OCI-LY3 (cell line): ENCODE results near the gene ESRRB.

Experiments
- H2AFZ ChIP-seq: fragments of 200-600, 300-600 bp; shearing (Covaris generic); 2 replicates; pipeline ENCODE4 v1.6.0; 2014; ENCODE audit warnings: antibody characterized with exemption, low read depth, low read length
- H3K27ac ChIP-seq: fragments of 200-600, 300-600 bp; sonication (generic); 2 replicates; pipeline ENCODE4 v1.5.1; 2014; ENCODE audit warnings: mild to moderate bottlenecking, low read length, moderate library complexity, mixed read lengths
- H3K27me3 ChIP-seq: fragments of 200-600, 300-600 bp; sonication (generic); 2 replicates; pipeline ENCODE4 v1.6.1; 2014; ENCODE audit warnings: low read depth, low read length, mixed read lengths
- H3K36me3 ChIP-seq: fragments of 200-600, 300-600 bp; sonication (generic); replicated peaks from 2 replicates; pipeline ENCODE3; 2014; ENCODE audit warnings: low read depth, low read length, mixed read lengths
- H3K4me1 ChIP-seq: fragments of 300-600, 200-600 bp; sonication (generic); 2 replicates; pipeline ENCODE4 v1.6.1; 2014; ENCODE audit warnings: low read length, mixed read lengths
- H3K4me2 ChIP-seq: fragments of 200-600, 300-600 bp; sonication (generic); 2 replicates; pipeline ENCODE4 v1.6.1; 2014; ENCODE audit warnings: low read length, mixed read lengths
- H3K4me3 ChIP-seq: fragments of 300-600, 200-600 bp; sonication (generic); 2 replicates; pipeline ENCODE4 v1.5.1; 2014; ENCODE audit warnings: antibody characterized with exemption, mild to moderate bottlenecking, low read length, moderate library complexity
- H3K79me2 ChIP-seq: fragments of 300-600, 200-600 bp; shearing (Covaris generic); 2 replicates; pipeline ENCODE4 v1.6.1; 2014; ENCODE audit warnings: mild to moderate bottlenecking, low read length, mixed read lengths
- H3K9ac ChIP-seq: fragments of 300-600, 200-600 bp; shearing (Covaris generic); 2 replicates; pipeline ENCODE4 v1.6.0; 2014; ENCODE audit warnings: mild to moderate bottlenecking, low read length, moderate library complexity
- H3K9me3 ChIP-seq: fragments of 200-600, 300-600 bp; shearing (Covaris generic); 2 replicates; pipeline ENCODE4 v1.6.1; 2014; ENCODE audit warnings: low read length, mixed read lengths; ENCODE audit not compliant: insufficient read depth
- H4K20me1 ChIP-seq: fragments of 200-600, 300-600 bp; sonication (generic); 2 replicates; pipeline ENCODE4 v1.6.1; 2016; ENCODE audit warnings: low read length, mixed read lengths; ENCODE audit not compliant: insufficient read depth
- CTCF ChIP-seq: fragments of 200-600, 300-600 bp; sonication (generic); IDR thresholded peaks from 2 replicates; pipeline ENCODE4 v1.5.1; 2014; ENCODE audit warnings: antibody characterized with exemption, low read length, low read depth
- EZH2phosphoT487 ChIP-seq: fragments of 200-600 bp; shearing (Covaris generic); IDR thresholded peaks from 2 replicates; pipeline ENCODE4 v1.6.1; 2018; ENCODE audit warnings: antibody characterized with exemption, mixed run types, low read depth

ESRRB gene

GRCh38 chr14:76489667-76490066 lies 113.7 kb downstream of the ESRRB start:
- H3K4me1 ChIP-seq: no peaks in the 10 kb centered on the region
- no peaks in the 10 kb centered on the region for H3K79me2 ChIP-seq
- H3K9ac ChIP-seq: no peak overlapping the region
- no peaks in the 10 kb centered on the region for H3K27me3 ChIP-seq
- H3K27ac ChIP-seq: no peak overlapping the region
- H3K4me2 ChIP-seq: no peak overlapping the region
- H3K9me3 ChIP-seq: no peaks in the 10 kb centered on the region
- H3K4me3 ChIP-seq: no peak overlapping the region
- no peak for TF ChIP-seq CTCF
- no peak for TF ChIP-seq EZH2phosphoT487
- no peak overlapping the region for H2AFZ ChIP-seq
- no peaks in the 10 kb centered on the region for H3K36me3 ChIP-seq
- H4K20me1 ChIP-seq: no peaks in the 10 kb centered on the region

GRCh38 chr14:76490111-76490510 lies 114.2 kb downstream of the ESRRB start:
- H3K4me2 ChIP-seq: no peak overlapping the region
- H3K27me3 ChIP-seq: no peaks in the 10 kb centered on the region
- H2AFZ ChIP-seq: no peak overlapping the region
- H3K79me2 ChIP-seq: no peaks in the 10 kb centered on the region
- no peaks in the 10 kb centered on the region for H3K4me1 ChIP-seq
- H3K27ac ChIP-seq: no peak overlapping the region
- H4K20me1 ChIP-seq: no peaks in the 10 kb centered on the region
- no peaks in the 10 kb centered on the region for H3K9me3 ChIP-seq
- no peaks in the 10 kb centered on the region for H3K36me3 ChIP-seq
- H3K9ac ChIP-seq: no peak overlapping the region
- TF ChIP-seq EZH2phosphoT487 (no peak), CTCF (no peak)
- H3K4me3 ChIP-seq: no peak overlapping the region

GRCh38 chr14:76490735-76491134 lies 114.8 kb downstream of the ESRRB start:
- Histone ChIP-seq H3K9me3 (no peaks in the 10 kb centered on the region), H4K20me1 (no peaks in the 10 kb centered on the region), H3K36me3 (no peaks in the 10 kb centered on the region), H2AFZ (no peak overlapping the region), H3K4me2 (no peak overlapping the region), H3K27me3 (no peaks in the 10 kb centered on the region), H3K27ac (no peak overlapping the region), H3K4me1 (no peaks in the 10 kb centered on the region), H3K79me2 (no peaks in the 10 kb centered on the region), H3K4me3 (no peak overlapping the region), H3K9ac (no peak overlapping the region)
- TF ChIP-seq CTCF: no peak
- TF ChIP-seq EZH2phosphoT487: no peak

- H3K4me2 ChIP-seq: no peak overlapping the region
- H3K79me2 ChIP-seq: no peaks in the 10 kb centered on the region
- H3K36me3 ChIP-seq: no peaks in the 10 kb centered on the region
- no peaks in the 10 kb centered on the region for H4K20me1 ChIP-seq
- H3K4me3 ChIP-seq: no peak overlapping the region
- H2AFZ ChIP-seq: no peak overlapping the region
- no peak overlapping the region for H3K27ac ChIP-seq
- TF ChIP-seq EZH2phosphoT487 (no peak), CTCF (no peak)
- no peaks in the 10 kb centered on the region for H3K27me3 ChIP-seq
- no peaks in the 10 kb centered on the region for H3K4me1 ChIP-seq
- H3K9ac ChIP-seq: no peak overlapping the region
- no peaks in the 10 kb centered on the region for H3K9me3 ChIP-seq
Measured at GRCh38 chr14:76491172-76491930, 115.4 kb downstream of the ESRRB start.
